Neutrophil (primary cell): ENCODE measurements around the gene TCF19.
"Not testable (repeated sequence)": the region's sequence is repeated elsewhere in the genome, so short reads cannot be mapped to it uniquely, and the experiment has no call there.

Experiments
- H3K27ac ChIP-seq: fragments of 200-600 bp; sonication (generic); 2 replicates; pipeline ENCODE4 v1.5.1; 2016; ENCODE audit warnings: mild to moderate bottlenecking, moderate library complexity
- H3K27me3 ChIP-seq: fragments of 200-600 bp; sonication (generic); 2 replicates; pipeline ENCODE4 v1.6.0; 2016; ENCODE audit warnings: mild to moderate bottlenecking
- H3K36me3 ChIP-seq: fragments of 200-600 bp; sonication (generic); 2 replicates; pipeline ENCODE4 v1.5.1; 2017
- H3K4me1 ChIP-seq, 2 experiments: fragments of 200-600 bp in 1 of 2; sonication (generic) in 1 of 2; 1 replicate in 1 of 2; 2 replicates in 1 of 2; pipeline versions ENCODE4 v1.5.1 to v1.6.1; 2013 to 2016; ENCODE audit warnings: low read depth in 1 of 2, low read length in 1 of 2, mild to moderate bottlenecking in 1 of 2, moderate library complexity in 1 of 2; ENCODE audit not compliant: control insufficient read depth in 1 of 2, insufficient read depth in 1 of 2
- H3K4me3 ChIP-seq, 2 experiments: fragments of 200-600 bp in 1 of 2; sonication (generic) in 1 of 2; 1 replicate in 1 of 2; 2 replicates in 1 of 2; pipeline ENCODE4 v1.5.1; 2013 to 2016; ENCODE audit warnings: low read depth in 1 of 2, low read length in 1 of 2, mild to moderate bottlenecking in 1 of 2, moderate library complexity in 1 of 2
- H3K9me3 ChIP-seq: fragments of 200-600 bp; sonication (generic); 2 replicates; pipeline ENCODE4 v1.5.1; 2016
- TF ChIP-seq, protein P1 (sequence below): fragments of 200-600 bp; sonication (generic); IDR thresholded peaks from 2 replicates; pipeline ENCODE4 v1.5.1; 2016; ENCODE audit warnings: antibody characterized with exemption

Gene TCF19

DNA sequence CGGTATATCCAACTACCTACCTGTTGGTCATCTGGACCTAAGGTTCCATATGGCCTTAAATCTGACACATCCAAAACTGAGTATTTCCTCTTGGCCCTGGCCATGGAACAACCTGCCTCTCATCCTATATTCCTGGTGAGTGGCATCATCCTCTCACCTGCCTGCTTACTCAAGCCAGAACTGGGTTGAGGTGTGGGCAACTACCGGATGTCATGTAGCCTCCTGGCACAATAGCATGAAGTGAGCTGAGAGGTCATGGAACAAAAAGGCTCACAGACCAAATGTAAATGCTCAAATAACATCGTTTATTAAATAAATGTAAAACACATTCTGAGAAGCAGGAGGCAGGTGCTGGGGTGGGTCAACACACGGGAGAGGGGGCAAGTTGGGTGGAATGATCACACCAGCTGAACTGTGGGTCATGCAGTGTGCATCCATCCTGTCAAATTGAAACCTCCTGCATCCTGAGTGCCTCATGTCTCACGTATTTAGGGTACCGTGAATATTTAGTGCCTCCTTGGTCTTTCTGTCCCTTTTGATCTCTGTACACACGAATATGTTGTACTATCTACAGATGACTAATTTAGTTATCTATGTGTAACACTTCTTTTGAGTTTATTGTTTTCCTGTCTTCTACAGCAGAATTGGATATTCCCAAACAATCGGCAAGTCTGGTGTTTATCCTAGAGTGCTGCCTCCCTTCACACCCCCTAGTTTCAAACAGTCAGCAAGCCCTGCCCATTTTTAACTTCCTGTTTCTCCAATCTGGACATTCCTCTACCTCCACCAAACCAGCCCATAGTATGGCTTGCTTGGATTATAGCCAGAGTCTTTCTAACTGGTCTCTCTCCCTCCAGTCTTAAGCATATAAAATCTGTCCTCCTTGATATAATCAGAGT is 20.0 kb downstream of the TCF19 start:
- Histone ChIP-seq H3K27me3 (no peaks in the 10 kb centered on the region), H3K36me3 (no peaks in the 10 kb centered on the region), H3K4me1 (no peaks in the 10 kb centered on the region), H3K27ac (no peak overlapping the region), H3K4me3 (no peak overlapping the region), H3K9me3 (no peaks in the 10 kb centered on the region)
- TF ChIP-seq, protein P1, sequence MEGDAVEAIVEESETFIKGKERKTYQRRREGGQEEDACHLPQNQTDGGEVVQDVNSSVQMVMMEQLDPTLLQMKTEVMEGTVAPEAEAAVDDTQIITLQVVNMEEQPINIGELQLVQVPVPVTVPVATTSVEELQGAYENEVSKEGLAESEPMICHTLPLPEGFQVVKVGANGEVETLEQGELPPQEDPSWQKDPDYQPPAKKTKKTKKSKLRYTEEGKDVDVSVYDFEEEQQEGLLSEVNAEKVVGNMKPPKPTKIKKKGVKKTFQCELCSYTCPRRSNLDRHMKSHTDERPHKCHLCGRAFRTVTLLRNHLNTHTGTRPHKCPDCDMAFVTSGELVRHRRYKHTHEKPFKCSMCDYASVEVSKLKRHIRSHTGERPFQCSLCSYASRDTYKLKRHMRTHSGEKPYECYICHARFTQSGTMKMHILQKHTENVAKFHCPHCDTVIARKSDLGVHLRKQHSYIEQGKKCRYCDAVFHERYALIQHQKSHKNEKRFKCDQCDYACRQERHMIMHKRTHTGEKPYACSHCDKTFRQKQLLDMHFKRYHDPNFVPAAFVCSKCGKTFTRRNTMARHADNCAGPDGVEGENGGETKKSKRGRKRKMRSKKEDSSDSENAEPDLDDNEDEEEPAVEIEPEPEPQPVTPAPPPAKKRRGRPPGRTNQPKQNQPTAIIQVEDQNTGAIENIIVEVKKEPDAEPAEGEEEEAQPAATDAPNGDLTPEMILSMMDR = no peak

DNA sequence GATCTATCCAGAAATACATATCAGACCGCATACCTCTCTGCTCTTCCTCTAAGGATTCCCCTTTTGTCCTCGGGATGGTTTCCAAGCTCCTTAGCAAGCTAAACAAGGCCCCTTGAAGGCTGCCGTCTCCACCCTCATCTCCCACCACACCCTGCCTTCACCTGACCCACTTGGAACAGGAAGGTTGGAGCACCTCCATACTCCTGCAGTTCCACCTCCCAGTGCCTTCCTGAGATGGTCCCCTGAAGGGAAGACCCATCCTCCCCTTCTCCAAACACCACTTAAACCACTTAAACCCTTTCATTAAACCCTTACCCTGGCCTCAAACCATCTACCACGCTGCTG is 20.6 kb downstream of the TCF19 start:
- TF ChIP-seq, protein P1 = no peak
- H3K9me3 ChIP-seq = no peaks in the 10 kb centered on the region
- no peaks in the 10 kb centered on the region for H3K36me3 ChIP-seq
- no peaks in the 10 kb centered on the region for H3K27me3 ChIP-seq
- H3K27ac ChIP-seq = no peak overlapping the region
- no peak overlapping the region for H3K4me3 ChIP-seq
- H3K4me1 ChIP-seq = no peaks in the 10 kb centered on the region

DNA sequence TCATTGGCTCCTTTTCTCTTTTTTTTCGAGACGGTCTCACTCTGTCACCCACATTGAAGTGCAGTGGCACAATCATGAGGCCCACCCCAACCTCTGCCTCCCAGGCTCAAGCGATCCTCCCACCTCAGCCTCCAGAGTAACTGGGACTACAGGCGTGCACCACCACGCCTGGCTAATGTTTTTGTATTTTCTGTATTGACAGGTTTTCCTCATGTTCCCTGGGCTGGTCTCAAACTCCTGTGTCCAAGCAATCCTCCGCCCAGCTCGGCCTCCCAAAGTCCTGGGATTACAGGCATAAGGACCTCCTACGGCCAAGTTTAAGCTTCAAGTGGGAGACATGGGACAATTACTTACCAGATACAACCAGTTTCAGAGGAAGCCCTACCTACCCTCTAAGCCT is 21.5 kb downstream of the TCF19 start:
- no peak overlapping the region for H3K27ac ChIP-seq
- no peak overlapping the region for H3K4me3 ChIP-seq
- H3K9me3 ChIP-seq = no peaks in the 10 kb centered on the region
- no peaks in the 10 kb centered on the region for H3K4me1 ChIP-seq
- no peaks in the 10 kb centered on the region for H3K36me3 ChIP-seq
- TF ChIP-seq, protein P1 = no peak
- no peaks in the 10 kb centered on the region for H3K27me3 ChIP-seq

DNA sequence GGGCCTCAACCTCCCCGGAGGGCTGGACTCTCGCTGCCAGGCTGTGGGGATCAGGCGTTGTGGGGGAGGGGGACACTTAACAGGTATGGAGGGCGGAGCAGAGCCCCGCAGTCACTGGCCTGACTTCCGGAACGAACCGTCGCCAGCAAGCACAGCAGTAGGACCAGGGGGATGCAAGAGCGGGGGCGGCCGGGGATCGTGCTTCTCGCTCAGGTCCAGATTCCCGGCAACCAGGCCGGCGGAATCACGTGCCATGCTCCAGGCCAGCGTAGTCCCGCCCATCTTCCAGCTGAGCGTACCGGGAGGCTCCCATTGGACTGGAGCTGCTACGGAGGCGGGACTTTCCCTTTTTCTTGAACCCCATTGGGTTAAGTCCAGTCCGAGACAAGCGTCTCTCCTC is 22.1 kb downstream of the TCF19 start:
- TF ChIP-seq, protein P1 = no peak

DNA sequence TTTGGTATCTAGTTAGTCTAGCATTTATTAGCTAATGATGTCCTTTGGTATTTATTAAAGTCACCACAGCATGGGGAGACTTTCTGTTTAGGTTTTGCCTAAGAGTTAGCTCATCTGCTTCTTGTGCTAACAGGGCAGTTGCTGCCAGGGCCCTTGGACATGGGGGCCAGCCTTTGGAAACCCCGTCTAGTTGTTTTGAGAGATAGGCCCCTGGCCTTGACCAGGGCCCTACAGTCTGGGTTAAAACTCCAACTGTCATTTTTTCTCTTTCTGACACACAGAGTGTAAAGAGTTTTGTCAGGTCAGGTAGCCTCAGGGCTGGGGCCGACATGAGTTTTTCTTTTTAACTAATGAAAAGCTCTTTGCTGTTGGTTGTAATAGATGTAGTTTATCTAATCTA is 24.9 kb downstream of the TCF19 start:
- not testable (repeated sequence) for H3K4me1 ChIP-seq, H3K27me3 ChIP-seq, H3K36me3 ChIP-seq, H3K4me3 ChIP-seq, H3K9me3 ChIP-seq, H3K27ac ChIP-seq

More for the DNA sequence above, 22.1 kb downstream of the TCF19 start:
- H3K4me1 ChIP-seq = no peaks in the 10 kb centered on the region
- H3K27ac ChIP-seq = no peak overlapping the region
- no peaks in the 10 kb centered on the region for H3K36me3 ChIP-seq
- peak overlapping the region in 1 of 2 experiments; percentile 44 for H3K4me3 ChIP-seq
- H3K27me3 ChIP-seq = no peaks in the 10 kb centered on the region
- no peaks in the 10 kb centered on the region for H3K9me3 ChIP-seq

DNA sequence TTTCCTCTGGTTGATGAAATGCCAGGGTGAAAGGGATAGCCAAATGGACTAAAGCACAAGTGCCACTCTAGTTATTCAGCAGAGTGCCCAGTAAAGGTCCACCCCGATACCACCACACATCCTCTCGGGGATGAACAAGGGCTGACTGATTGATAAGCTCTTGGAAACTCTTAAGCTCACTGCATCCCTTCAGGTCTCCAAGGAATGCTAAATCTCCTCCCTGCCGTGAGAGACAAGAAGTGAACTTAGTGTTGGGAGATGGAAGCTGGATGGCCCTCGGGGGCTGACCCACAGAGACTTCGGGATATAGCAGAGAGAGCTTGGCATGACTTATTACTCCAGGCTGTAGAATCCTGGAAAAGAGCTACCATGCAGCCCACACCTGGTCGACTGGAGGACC is 25.5 kb downstream of the TCF19 start:
- H3K4me1 ChIP-seq, H3K9me3 ChIP-seq: not testable (repeated sequence)

DNA sequence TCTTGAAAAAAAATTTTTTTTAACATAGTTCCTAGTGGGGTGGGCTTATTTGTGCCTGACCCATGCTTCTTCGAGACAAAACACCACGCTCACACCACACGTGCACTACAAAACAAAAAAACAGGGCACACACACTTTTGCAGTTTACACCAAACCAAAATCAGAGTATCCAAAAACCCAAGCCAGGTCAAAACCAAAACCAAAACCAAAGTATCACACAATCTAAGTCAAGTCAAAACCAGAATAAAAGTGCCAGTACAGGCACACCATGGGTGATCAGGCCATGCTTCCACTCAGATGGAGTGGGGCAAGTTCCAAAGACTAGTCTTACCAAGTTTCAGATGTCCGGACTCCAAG is 27.3 kb downstream of the TCF19 start:
- not testable (repeated sequence) for H3K4me1 ChIP-seq, H3K36me3 ChIP-seq, H3K4me3 ChIP-seq, H3K27me3 ChIP-seq, H3K9me3 ChIP-seq, H3K27ac ChIP-seq

More for the DNA sequence above, 25.5 kb downstream of the TCF19 start:
- H3K36me3 ChIP-seq, H3K27ac ChIP-seq, H3K4me3 ChIP-seq, H3K27me3 ChIP-seq: not testable (repeated sequence)
